HEK293 (cell line): Measurements from ENCODE around the gene SH3RF1.

Experiments
- CTCF ChIA-PET: fragments of 350-600 bp; formaldehyde crosslinking; extraction: SDS; loops from one replicate; lab custom pipeline; 2021; ENCODE audit warnings: antibody characterized with exemption; lab: Yijun Ruan, JAX
- POLR2A ChIA-PET: fragments of 300-600 bp; formaldehyde crosslinking; extraction: SDS; loops from one replicate; lab custom pipeline; 2020; ENCODE audit warnings: antibody characterized with exemption, inconsistent platforms; lab: Yijun Ruan, JAX
- H3K27ac ChIP-seq: fragments of 200-500 bp; sonication (Bioruptor generic); 2 replicates; pipeline ENCODE4 v1.5.1; 2014; ENCODE audit warnings: low read depth, low read length, control low read depth, inconsistent platforms; ENCODE audit errors: extremely low read depth
- H3K36me3 ChIP-seq, 2 experiments: fragments of 200-500 bp in 1 of 2; sonication (Bioruptor generic) in 1 of 2; 1 replicate in 1 of 2; 2 replicates in 1 of 2; pipeline ENCODE4 v1.5.1; 2014 to 2017; ENCODE audit warnings: inconsistent platforms in 2 of 2, low read length in 2 of 2; ENCODE audit not compliant: control insufficient read depth in 2 of 2, insufficient read depth in 1 of 2
- H3K4me1 ChIP-seq: fragments of 200-500 bp; sonication (Bioruptor generic); 2 replicates; pipeline ENCODE4 v1.5.1; 2014; ENCODE audit warnings: mild to moderate bottlenecking, low read length, inconsistent platforms; ENCODE audit not compliant: control insufficient read depth, insufficient read depth
- H3K4me3 ChIP-seq: 2 replicates; pipeline ENCODE4 v1.5.1; 2011; ENCODE audit warnings: low read depth, mild to moderate bottlenecking, control low read depth, low read length, moderate library complexity
- H3K9me3 ChIP-seq: fragments of 200-500 bp; sonication (Bioruptor generic); 2 replicates; pipeline ENCODE4 v1.5.1; 2014; ENCODE audit warnings: low read depth, low read length, inconsistent platforms; ENCODE audit not compliant: control insufficient read depth, insufficient read depth
- GFI1B ChIP-seq: fragments of 450-650 bp; formaldehyde crosslinking; IDR thresholded peaks from 2 replicates; pipeline ENCODE4 v1.5.1; 2016; ENCODE audit warnings: missing biosample characterization, missing genetic modification characterization
- HOXD13 ChIP-seq: sonication (generic); formaldehyde crosslinking; IDR thresholded peaks from 2 replicates; pipeline ENCODE4 v1.8.0; 2022; ENCODE audit warnings: missing genetic modification reagents, borderline replicate concordance
- MEIS1 ChIP-seq: sonication (generic); formaldehyde crosslinking; IDR thresholded peaks from 2 replicates; pipeline ENCODE4 v1.8.1; 2022; ENCODE audit warnings: missing genetic modification reagents, mild to moderate bottlenecking, borderline replicate concordance
- MYNN ChIP-seq: fragments of 450-650 bp; formaldehyde crosslinking; IDR thresholded peaks from 2 replicates; pipeline ENCODE4 v1.5.1; 2016; ENCODE audit warnings: missing biosample characterization, missing genetic modification characterization, borderline replicate concordance
- OVOL3 ChIP-seq: fragments of 450-650 bp; formaldehyde crosslinking; IDR thresholded peaks from 2 replicates; pipeline ENCODE4 v1.5.1; 2016; ENCODE audit warnings: missing biosample characterization, missing genetic modification characterization
- REPIN1 ChIP-seq: fragments of 450-650 bp; formaldehyde crosslinking; IDR thresholded peaks from 2 replicates; pipeline ENCODE4 v1.5.1; 2017; ENCODE audit warnings: missing biosample characterization, missing genetic modification characterization, low read depth
- SALL2 ChIP-seq: fragments of 450-650 bp; formaldehyde crosslinking; IDR thresholded peaks from 2 replicates; pipeline ENCODE4 v1.5.0; 2017; ENCODE audit warnings: missing biosample characterization, mild to moderate bottlenecking, missing genetic modification characterization, borderline replicate concordance
- SCRT1 ChIP-seq: fragments of 450-650 bp; formaldehyde crosslinking; IDR thresholded peaks from 2 replicates; pipeline ENCODE4 v1.5.1; 2016; ENCODE audit warnings: missing biosample characterization, missing genetic modification characterization, borderline replicate concordance
- TCF7L2 ChIP-seq: IDR thresholded peaks from 2 replicates; pipeline ENCODE4 v1.6.1; 2011; ENCODE audit warnings: low read depth, mild to moderate bottlenecking, inconsistent platforms, low read length, moderate library complexity, borderline replicate concordance
- ZBTB48 ChIP-seq: fragments of 450-650 bp; formaldehyde crosslinking; IDR thresholded peaks from 2 replicates; pipeline ENCODE4 v1.5.1; 2016; ENCODE audit warnings: missing biosample characterization, missing genetic modification characterization
- ZNF16 ChIP-seq: fragments of 450-650 bp; formaldehyde crosslinking; IDR thresholded peaks from 2 replicates; pipeline ENCODE4 v1.5.1; 2016; ENCODE audit warnings: low read depth, missing biosample characterization, missing genetic modification characterization
- ZNF19 ChIP-seq: fragments of 450-650 bp; formaldehyde crosslinking; IDR thresholded peaks from 2 replicates; pipeline ENCODE4; 2016; ENCODE audit warnings: missing biosample characterization, missing genetic modification characterization, low read depth
- ZNF2 ChIP-seq: fragments of 450-650 bp; formaldehyde crosslinking; IDR thresholded peaks from 2 replicates; pipeline ENCODE4 v1.5.1; 2016; ENCODE audit warnings: missing biosample characterization, missing genetic modification characterization
- ZNF266 ChIP-seq: fragments of 450-650 bp; formaldehyde crosslinking; IDR thresholded peaks from 2 replicates; pipeline ENCODE4 v1.5.1; 2016; ENCODE audit warnings: missing biosample characterization, missing genetic modification characterization, low read depth
- ZNF324 ChIP-seq: fragments of 450-650 bp; formaldehyde crosslinking; IDR thresholded peaks from 2 replicates; pipeline ENCODE4 v1.5.1; 2016; ENCODE audit warnings: missing biosample characterization, missing genetic modification characterization
- ZNF335 ChIP-seq: fragments of 450-650 bp; formaldehyde crosslinking; conservative IDR thresholded peaks from 2 replicates; pipeline ENCODE4 v1.5.1; 2016; ENCODE audit warnings: missing biosample characterization, missing genetic modification characterization
- ZNF341 ChIP-seq: fragments of 450-650 bp; formaldehyde crosslinking; IDR thresholded peaks from 2 replicates; pipeline ENCODE4; 2016; ENCODE audit warnings: low read depth, missing biosample characterization, missing genetic modification characterization
- ZNF571 ChIP-seq: fragments of 450-650 bp; formaldehyde crosslinking; IDR thresholded peaks from 2 replicates; pipeline ENCODE4 v1.5.0; 2017; ENCODE audit warnings: missing biosample characterization, missing genetic modification characterization
- ZNF610 ChIP-seq: fragments of 450-650 bp; formaldehyde crosslinking; IDR thresholded peaks from 2 replicates; pipeline ENCODE4 v1.5.1; 2016; ENCODE audit warnings: missing biosample characterization, missing genetic modification characterization, borderline replicate concordance
- ZNF623 ChIP-seq: fragments of 450-650 bp; formaldehyde crosslinking; IDR thresholded peaks from 2 replicates; pipeline ENCODE4 v1.5.1; 2016; ENCODE audit warnings: missing biosample characterization, missing genetic modification characterization
- ZNF629 ChIP-seq: fragments of 450-650 bp; formaldehyde crosslinking; IDR thresholded peaks from 2 replicates; pipeline ENCODE4 v1.5.1; 2017; ENCODE audit warnings: missing biosample characterization, missing genetic modification characterization
- ZNF701 ChIP-seq: fragments of 450-650 bp; formaldehyde crosslinking; IDR thresholded peaks from 2 replicates; pipeline ENCODE4 v1.5.1; 2016; ENCODE audit warnings: missing biosample characterization, missing genetic modification characterization
- ZSCAN30 ChIP-seq: fragments of 450-650 bp; IDR thresholded peaks from 2 replicates; pipeline ENCODE4 v1.5.1; 2018; ENCODE audit warnings: missing biosample characterization, mild to moderate bottlenecking, missing genetic modification characterization, moderate library complexity
- TF ChIP-seq, protein P1 (sequence below): fragments of 450-650 bp; formaldehyde crosslinking; IDR thresholded peaks from 2 replicates; pipeline ENCODE4 v1.5.1; 2017; ENCODE audit warnings: missing biosample characterization, missing genetic modification characterization
- TF ChIP-seq, protein P2 (sequence below): fragments of 450-650 bp; formaldehyde crosslinking; conservative IDR thresholded peaks from 2 replicates; pipeline ENCODE4 v1.5.1; 2016; ENCODE audit warnings: low read depth, missing biosample characterization, missing genetic modification characterization
- TF ChIP-seq, protein P3 (sequence below): fragments of 450-650 bp; formaldehyde crosslinking; IDR thresholded peaks from 2 replicates; pipeline ENCODE4 v1.5.1; 2016; ENCODE audit warnings: missing biosample characterization, missing genetic modification characterization
- TF ChIP-seq, protein P4 (sequence below): fragments of 450-650 bp; formaldehyde crosslinking; IDR thresholded peaks from 2 replicates; pipeline ENCODE4 v1.5.1; 2017; ENCODE audit warnings: missing biosample characterization, missing genetic modification characterization
- TF ChIP-seq, protein P5 (sequence below): fragments of 450-650 bp; formaldehyde crosslinking; IDR thresholded peaks from 2 replicates; pipeline ENCODE4 v1.5.1; 2016; ENCODE audit warnings: missing biosample characterization, missing genetic modification characterization

SH3RF1 gene

DNA sequence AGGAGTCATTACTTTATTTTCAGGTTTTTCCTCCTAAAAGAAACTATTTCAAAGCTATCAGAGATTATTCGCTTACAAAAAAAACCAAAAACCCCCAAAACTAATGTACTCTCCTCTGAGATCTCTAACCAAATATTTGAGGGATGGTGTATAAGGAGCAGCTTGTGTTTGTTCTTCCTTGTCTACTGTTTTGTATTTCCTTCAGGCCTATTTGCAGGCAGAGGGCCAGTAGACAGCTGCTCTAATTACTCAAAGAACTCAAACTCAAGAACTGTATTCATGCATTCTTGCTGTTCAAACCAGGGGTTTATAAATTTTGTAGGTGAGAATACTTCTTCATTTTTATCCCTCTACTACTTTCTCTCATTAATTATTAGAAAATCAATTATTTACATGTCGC is 51.3 kb downstream of the SH3RF1 start:
- ChIA-PET CTCF (no interaction called here), POLR2A (no interaction called here)
- Histone ChIP-seq H3K9me3 (no peaks in the 10 kb centered on the region), H3K27ac (no peak overlapping the region), H3K4me3 (no peak overlapping the region), H3K36me3 (no peaks in the 10 kb centered on the region), H3K4me1 (no peaks in the 10 kb centered on the region)
- TF ChIP-seq GFI1B (tag by site-specific recombination) (no peak), HOXD13 (no peak), ZNF266 (tag by site-specific recombination) (no peak), ZNF610 (no peak), REPIN1 (tag by site-specific recombination) (no peak), MYNN (tag by site-specific recombination) (no peak), SCRT1 (tag by site-specific recombination) (no peak), ZNF16 (no peak), SALL2 (tag by site-specific recombination) (no peak), ZNF629 (tag by site-specific recombination) (no peak), TCF7L2 (no peak), OVOL3 (no peak), ZNF19 (tag by site-specific recombination) (no peak), ZNF2 (tag by site-specific recombination) (no peak), ZNF335 (tag by site-specific recombination) (no peak), ZNF571 (tag by site-specific recombination) (no peak), ZNF623 (tag by site-specific recombination) (no peak)
- TF ChIP-seq, protein P1, sequence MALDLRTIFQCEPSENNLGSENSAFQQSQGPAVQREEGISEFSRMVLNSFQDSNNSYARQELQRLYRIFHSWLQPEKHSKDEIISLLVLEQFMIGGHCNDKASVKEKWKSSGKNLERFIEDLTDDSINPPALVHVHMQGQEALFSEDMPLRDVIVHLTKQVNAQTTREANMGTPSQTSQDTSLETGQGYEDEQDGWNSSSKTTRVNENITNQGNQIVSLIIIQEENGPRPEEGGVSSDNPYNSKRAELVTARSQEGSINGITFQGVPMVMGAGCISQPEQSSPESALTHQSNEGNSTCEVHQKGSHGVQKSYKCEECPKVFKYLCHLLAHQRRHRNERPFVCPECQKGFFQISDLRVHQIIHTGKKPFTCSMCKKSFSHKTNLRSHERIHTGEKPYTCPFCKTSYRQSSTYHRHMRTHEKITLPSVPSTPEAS (tag by site-specific recombination), result no peak
- TF ChIP-seq, protein P2, sequence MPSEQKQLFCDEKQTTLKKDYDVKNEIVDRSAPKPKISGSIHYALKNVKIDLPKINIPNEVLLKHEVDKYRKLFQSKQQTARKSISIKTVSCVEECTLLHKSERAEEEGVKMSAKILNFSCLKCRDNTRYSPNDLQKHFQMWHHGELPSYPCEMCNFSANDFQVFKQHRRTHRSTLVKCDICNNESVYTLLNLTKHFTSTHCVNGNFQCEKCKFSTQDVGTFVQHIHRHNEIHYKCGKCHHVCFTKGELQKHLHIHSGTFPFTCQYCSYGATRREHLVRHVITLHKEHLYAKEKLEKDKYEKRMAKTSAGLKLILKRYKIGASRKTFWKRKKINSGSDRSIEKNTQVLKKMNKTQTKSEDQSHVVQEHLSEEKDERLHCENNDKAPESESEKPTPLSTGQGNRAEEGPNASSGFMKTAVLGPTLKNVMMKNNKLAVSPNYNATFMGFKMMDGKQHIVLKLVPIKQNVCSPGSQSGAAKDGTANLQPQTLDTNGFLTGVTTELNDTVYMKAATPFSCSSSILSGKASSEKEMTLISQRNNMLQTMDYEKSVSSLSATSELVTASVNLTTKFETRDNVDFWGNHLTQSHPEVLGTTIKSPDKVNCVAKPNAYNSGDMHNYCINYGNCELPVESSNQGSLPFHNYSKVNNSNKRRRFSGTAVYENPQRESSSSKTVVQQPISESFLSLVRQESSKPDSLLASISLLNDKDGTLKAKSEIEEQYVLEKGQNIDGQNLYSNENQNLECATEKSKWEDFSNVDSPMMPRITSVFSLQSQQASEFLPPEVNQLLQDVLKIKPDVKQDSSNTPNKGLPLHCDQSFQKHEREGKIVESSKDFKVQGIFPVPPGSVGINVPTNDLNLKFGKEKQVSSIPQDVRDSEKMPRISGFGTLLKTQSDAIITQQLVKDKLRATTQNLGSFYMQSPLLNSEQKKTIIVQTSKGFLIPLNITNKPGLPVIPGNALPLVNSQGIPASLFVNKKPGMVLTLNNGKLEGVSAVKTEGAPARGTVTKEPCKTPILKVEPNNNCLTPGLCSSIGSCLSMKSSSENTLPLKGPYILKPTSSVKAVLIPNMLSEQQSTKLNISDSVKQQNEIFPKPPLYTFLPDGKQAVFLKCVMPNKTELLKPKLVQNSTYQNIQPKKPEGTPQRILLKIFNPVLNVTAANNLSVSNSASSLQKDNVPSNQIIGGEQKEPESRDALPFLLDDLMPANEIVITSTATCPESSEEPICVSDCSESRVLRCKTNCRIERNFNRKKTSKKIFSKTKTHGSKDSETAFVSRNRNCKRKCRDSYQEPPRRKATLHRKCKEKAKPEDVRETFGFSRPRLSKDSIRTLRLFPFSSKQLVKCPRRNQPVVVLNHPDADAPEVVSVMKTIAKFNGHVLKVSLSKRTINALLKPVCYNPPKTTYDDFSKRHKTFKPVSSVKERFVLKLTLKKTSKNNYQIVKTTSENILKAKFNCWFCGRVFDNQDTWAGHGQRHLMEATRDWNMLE (tag by site-specific recombination), result no peak
- TF ChIP-seq, protein P3, sequence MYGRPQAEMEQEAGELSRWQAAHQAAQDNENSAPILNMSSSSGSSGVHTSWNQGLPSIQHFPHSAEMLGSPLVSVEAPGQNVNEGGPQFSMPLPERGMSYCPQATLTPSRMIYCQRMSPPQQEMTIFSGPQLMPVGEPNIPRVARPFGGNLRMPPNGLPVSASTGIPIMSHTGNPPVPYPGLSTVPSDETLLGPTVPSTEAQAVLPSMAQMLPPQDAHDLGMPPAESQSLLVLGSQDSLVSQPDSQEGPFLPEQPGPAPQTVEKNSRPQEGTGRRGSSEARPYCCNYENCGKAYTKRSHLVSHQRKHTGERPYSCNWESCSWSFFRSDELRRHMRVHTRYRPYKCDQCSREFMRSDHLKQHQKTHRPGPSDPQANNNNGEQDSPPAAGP (tag by site-specific recombination), result no peak

DNA sequence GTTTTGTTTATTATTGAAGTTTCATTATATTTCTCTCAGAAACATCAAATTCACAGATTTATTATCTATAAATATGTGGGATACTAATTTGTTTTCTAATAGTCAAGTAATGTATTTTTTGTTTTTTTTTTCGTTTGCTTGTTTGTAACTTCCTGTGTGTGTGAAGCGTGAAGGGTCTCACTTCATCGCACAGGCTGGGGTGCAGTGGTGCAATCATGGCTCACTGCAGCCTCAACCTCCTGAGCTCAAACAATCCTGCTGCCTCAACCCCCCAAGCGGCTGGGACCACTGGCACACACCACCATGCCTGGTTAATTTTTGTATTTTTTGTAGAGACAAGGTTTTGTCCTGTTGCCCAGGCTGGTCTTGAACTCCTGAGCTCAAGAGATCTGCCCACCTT is 55.1 kb downstream of the SH3RF1 start:
- Histone ChIP-seq H3K36me3 (no peaks in the 10 kb centered on the region), H3K27ac (no peak overlapping the region), H3K9me3 (no peaks in the 10 kb centered on the region), H3K4me1 (no peaks in the 10 kb centered on the region), H3K4me3 (no peak overlapping the region)
- CTCF ChIA-PET, result no interaction called here
- no peak for TF ChIP-seq MEIS1
- TF ChIP-seq, protein P4, sequence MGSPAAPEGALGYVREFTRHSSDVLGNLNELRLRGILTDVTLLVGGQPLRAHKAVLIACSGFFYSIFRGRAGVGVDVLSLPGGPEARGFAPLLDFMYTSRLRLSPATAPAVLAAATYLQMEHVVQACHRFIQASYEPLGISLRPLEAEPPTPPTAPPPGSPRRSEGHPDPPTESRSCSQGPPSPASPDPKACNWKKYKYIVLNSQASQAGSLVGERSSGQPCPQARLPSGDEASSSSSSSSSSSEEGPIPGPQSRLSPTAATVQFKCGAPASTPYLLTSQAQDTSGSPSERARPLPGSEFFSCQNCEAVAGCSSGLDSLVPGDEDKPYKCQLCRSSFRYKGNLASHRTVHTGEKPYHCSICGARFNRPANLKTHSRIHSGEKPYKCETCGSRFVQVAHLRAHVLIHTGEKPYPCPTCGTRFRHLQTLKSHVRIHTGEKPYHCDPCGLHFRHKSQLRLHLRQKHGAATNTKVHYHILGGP (tag by site-specific recombination), result no peak
- TF ChIP-seq ZNF701 (tag by site-specific recombination), result no peak
- no peak for TF ChIP-seq ZSCAN30 (tag by site-specific recombination)
- TF ChIP-seq, protein P5, sequence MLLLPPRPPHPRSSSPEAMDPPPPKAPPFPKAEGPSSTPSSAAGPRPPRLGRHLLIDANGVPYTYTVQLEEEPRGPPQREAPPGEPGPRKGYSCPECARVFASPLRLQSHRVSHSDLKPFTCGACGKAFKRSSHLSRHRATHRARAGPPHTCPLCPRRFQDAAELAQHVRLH (tag by site-specific recombination), result no peak
- TF ChIP-seq ZNF324 (tag by site-specific recombination), result no peak
- no peak for TF ChIP-seq ZBTB48
- TF ChIP-seq ZNF341 (tag by site-specific recombination), result no peak
- POLR2A ChIA-PET, result no interaction called here
